Aorta (tissue), 5 donors: ENCODE measurements around the gene ASB15. TPM values are rescaled to one million over a fixed set of nuclear protein-coding genes. Genes with fewer than 3 reads are reported as not detected.

Source experiments
- ATAC-seq: fragments of 200-7000 bp; cut with Tn5 transposase; one replicate; pipeline ENCODE4 v1.9.1; 2022; ENCODE audit warnings: moderate library complexity; ENCODE audit not compliant: low FRiP score
- DNase-seq, 2 donors: peaks; one replicate each; pipeline ENCODE4 v3.0.0-alpha.2; 2020
- H3K27ac ChIP-seq, 2 donors: one replicate each; pipeline ENCODE4 v1.5.1; 2013; ENCODE audit warnings: low read length in 2 of 2, mild to moderate bottlenecking in 2 of 2, moderate library complexity in 2 of 2, control low read depth in 1 of 2, inconsistent platforms in 1 of 2, low read depth in 1 of 2
- H3K27me3 ChIP-seq, 2 donors: one replicate each; pipeline ENCODE4 v1.6.1; 2013; ENCODE audit warnings: control low read depth in 1 of 2, low read length in 1 of 2, mild to moderate bottlenecking in 1 of 2, moderate library complexity in 1 of 2; ENCODE audit not compliant: insufficient read depth in 2 of 2, control insufficient read depth in 1 of 2
- H3K36me3 ChIP-seq, 2 donors: one replicate each; pipeline ENCODE4 v1.6.1; 2013; ENCODE audit warnings: control low read depth in 1 of 2, low read length in 1 of 2, mild to moderate bottlenecking in 1 of 2; ENCODE audit not compliant: insufficient read depth in 2 of 2, control insufficient read depth in 1 of 2
- H3K4me1 ChIP-seq, 2 donors: one replicate each; pipeline ENCODE4 v1.6.1; 2013; ENCODE audit warnings: low read length in 2 of 2, control low read depth in 1 of 2, mild to moderate bottlenecking in 1 of 2, moderate library complexity in 1 of 2; ENCODE audit not compliant: insufficient read depth in 2 of 2, control insufficient read depth in 1 of 2
- H3K4me3 ChIP-seq, 2 donors: one replicate each; pipeline ENCODE4 v1.5.1; 2013; ENCODE audit warnings: low read length in 2 of 2, control low read depth in 1 of 2, mild to moderate bottlenecking in 1 of 2
- H3K9me3 ChIP-seq: one replicate; pipeline ENCODE4 v1.6.1; 2013; ENCODE audit warnings: mild to moderate bottlenecking, low read length; ENCODE audit not compliant: control insufficient read depth
- WGBS, 2 donors: extraction: QIAGEN DNeasy Blood & Tissue Kit; methylation state at CpG; one replicate each; pipeline ENCODE4 v1.1.7; 2013; 5-methylcytosine and 5-hydroxymethylcytosine counted together
- intact Hi-C, 2 donors: fragments of 100-400 bp; cut with DNase I; formaldehyde crosslinking; loops; one replicate each; pipeline versions ENCODE4 v1.14.2 to v1.15.0; 2022
- polyA plus RNA-seq, 2 donors: library from polyadenylated mRNA; stranded (reverse); fragments of 200-250 nt; gene quantifications; one replicate each; pipeline ENCODE4 v1.2.3, GENCODE V29; 2013
- total RNA-seq, 2 donors: library from RNA; stranded (reverse); fragmentation: NEBNext Ultra II Directional; extraction: Animal tissue kit (Norgen Biotek cat#: 25700); gene quantifications; one replicate each; pipeline ENCODE4 v1.2.1, GENCODE V29; 2021
- donor health status: healthy with polysubstance abuse.
- donor health status: Bipolar disorder and iron deficiency.
- donor health status: DM: no; HTN: no; CAD: no.
- donor health status: DM: no; HTN: no; CAD: no.
- donor health status: DM: yes; HTN: yes; CAD: no.

Gene ASB15
- total and polyA plus RNA-seq, 4 donors, result 0.13 TPM; not detected in 3

GRCh38 chr7:123647106-123647730 lies 45.6 kb downstream of the ASB15 start:
- Histone ChIP-seq H3K27ac (no peak overlapping the region), H3K4me3 (no peak overlapping the region), H3K4me1 (peaks cover 0 to 2% of the 10 kb centered on the region in 2 donors), H3K9me3 (peaks cover 1% of the 10 kb centered on the region), H3K36me3 (no peaks in the 10 kb centered on the region), H3K27me3 (no peaks in the 10 kb centered on the region)
- intact Hi-C loops, result no loop called here
- no peak for DNase-seq
- WGBS, 2 donors, result 88 to 93% methylated on average over 7 of the region's 7 CpGs
- ATAC-seq, result no peak

- Histone ChIP-seq H3K9me3 (peaks cover 1% of the 10 kb centered on the region), H3K4me3 (no peak overlapping the region), H3K27ac (no peak overlapping the region), H3K36me3 (no peaks in the 10 kb centered on the region), H3K4me1 (peaks cover 0 to 2% of the 10 kb centered on the region in 2 donors), H3K27me3 (no peaks in the 10 kb centered on the region)
- DNase-seq (no peak), ATAC-seq (no peak)
- intact Hi-C loops, result no loop called here
- WGBS, 2 donors, result 67 to 82% methylated on average over 2 of the region's 2 CpGs
These were observed 48.3 kb downstream of the ASB15 start for GRCh38 chr7:123649964-123650363.

DNA sequence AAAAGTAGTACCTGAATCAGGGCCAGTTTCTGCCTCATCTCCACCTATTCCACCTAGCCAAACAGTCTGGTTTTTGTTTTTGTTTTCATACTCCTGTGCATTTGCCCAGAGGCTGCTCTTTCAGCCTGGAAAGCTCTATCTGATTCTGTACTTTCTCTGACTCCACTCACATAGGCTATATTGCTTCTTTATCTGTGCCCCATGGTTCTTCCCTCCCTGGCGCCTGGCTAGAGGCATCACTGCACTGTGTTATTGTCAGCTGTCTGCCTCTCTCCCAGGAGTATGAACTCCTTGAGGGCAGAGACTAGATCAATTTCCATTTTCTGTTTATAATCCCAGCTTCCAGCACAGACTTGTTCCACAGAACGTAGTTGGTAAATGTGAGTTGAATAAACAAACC lies 49.0 kb downstream of the ASB15 start:
- no peak for ATAC-seq
- intact Hi-C loops, result no loop called here
- WGBS, 2 donors, result 53 to 57% methylated on average over 2 of the region's 2 CpGs

GRCh38 chr7:123652406-123652805 lies 50.8 kb downstream of the ASB15 start:
- H3K27me3 ChIP-seq, result no peaks in the 10 kb centered on the region
- ATAC-seq (no peak), DNase-seq (no peak)
- H3K4me1 ChIP-seq, result no peaks in the 10 kb centered on the region
- 92% methylated on average over 1 of the region's 1 CpG for WGBS, 2 donors
- H3K36me3 ChIP-seq, result no peaks in the 10 kb centered on the region
- H3K27ac ChIP-seq, result no peak overlapping the region
- H3K9me3 ChIP-seq, result peaks cover 1% of the 10 kb centered on the region
- H3K4me3 ChIP-seq, result no peak overlapping the region
- intact Hi-C loops, result no loop called here

More for the DNA sequence above, 49.0 kb downstream of the ASB15 start:
- no peak for DNase-seq
- peaks cover 1% of the 10 kb centered on the region for H3K9me3 ChIP-seq
- no peaks in the 10 kb centered on the region for H3K27me3 ChIP-seq
- H3K4me1 ChIP-seq, result no peaks in the 10 kb centered on the region
- H3K36me3 ChIP-seq, result no peaks in the 10 kb centered on the region
- no peak overlapping the region for H3K27ac ChIP-seq
- H3K4me3 ChIP-seq, result no peak overlapping the region

GRCh38 chr7:123653162-123653561 lies 51.5 kb downstream of the ASB15 start:
- ATAC-seq (no peak), DNase-seq (no peak)
- no peaks in the 10 kb centered on the region for H3K27me3 ChIP-seq
- 89 to 91% methylated on average over 6 of the region's 6 CpGs for WGBS, 2 donors
- no peak overlapping the region for H3K4me3 ChIP-seq
- intact Hi-C loops, result no loop called here
- H3K4me1 ChIP-seq, result no peaks in the 10 kb centered on the region
- H3K27ac ChIP-seq, result no peak overlapping the region
- peaks cover 1% of the 10 kb centered on the region for H3K9me3 ChIP-seq
- no peaks in the 10 kb centered on the region for H3K36me3 ChIP-seq

GRCh38 chr7:123655614-123656013 lies 54.0 kb downstream of the ASB15 start, which contains the start of gene LMOD2:
TSS of gene LMOD2 (plus strand) at chr7:123655866. CDS start at chr7:123655964, 98 bp downstream.
- Histone ChIP-seq H3K27me3 (no peaks in the 10 kb centered on the region), H3K4me1 (no peaks in the 10 kb centered on the region), H3K27ac (no peak within 1 kb of the TSS), H3K9me3 (no peaks in the 10 kb centered on the region), H3K36me3 (no peaks in the 10 kb centered on the region), H3K4me3 (no peak within 1 kb of the TSS)
- no peak for ATAC-seq
- DNase-seq, result no peak
- intact Hi-C loops, result no loop called here
- 76 to 87% methylated on average over 6 of the region's 6 CpGs for WGBS, 2 donors

DNA sequence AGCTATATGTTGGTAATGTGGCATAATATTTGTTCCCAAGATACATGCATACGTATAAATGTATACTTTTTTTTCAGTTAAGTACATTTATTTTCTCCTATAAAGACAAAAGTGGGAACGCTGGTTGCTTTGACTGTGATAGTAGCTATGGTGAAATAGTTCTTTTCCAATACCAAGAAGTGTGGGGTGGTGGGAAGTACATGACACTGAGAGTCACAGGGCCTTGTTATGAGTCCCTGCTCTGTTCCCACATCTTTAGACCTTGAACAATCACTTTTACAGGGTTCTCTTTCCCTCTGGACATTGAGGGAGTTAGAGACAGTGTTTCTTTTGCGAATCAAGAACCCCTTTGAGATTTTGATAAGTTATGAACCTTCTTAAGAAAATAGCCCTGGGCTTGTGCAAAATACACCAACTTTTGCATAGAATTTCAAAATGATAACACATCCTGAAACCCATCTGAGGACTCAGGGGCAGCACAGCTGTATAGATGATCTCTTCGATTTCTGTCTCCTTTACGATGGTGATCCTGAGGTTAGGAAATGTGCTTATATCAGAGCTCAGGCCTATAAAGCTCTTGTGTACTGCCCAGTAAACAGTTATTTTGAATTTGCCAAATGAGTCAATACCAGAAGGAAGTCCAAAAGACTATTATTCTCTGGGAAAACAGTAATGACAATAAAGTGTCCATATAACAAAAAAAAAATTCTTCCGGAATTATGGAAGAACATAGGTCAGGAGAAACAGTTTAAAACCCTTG lies 55.1 kb downstream of the ASB15 start:
- WGBS, 2 donors, result 90% methylated on average over 6 of the region's 6 CpGs
- Histone ChIP-seq H3K36me3 (no peaks in the 10 kb centered on the region), H3K4me3 (no peak overlapping the region), H3K27ac (no peak overlapping the region), H3K27me3 (no peaks in the 10 kb centered on the region), H3K9me3 (no peaks in the 10 kb centered on the region), H3K4me1 (no peaks in the 10 kb centered on the region)
- intact Hi-C loops, result no loop called here
- no peak for ATAC-seq
- no peak for DNase-seq

- DNase-seq, result no peak
- 52 to 73% methylated on average over 1 of the region's 1 CpG for WGBS, 2 donors
- Histone ChIP-seq H3K27ac (no peak overlapping the region), H3K36me3 (no peaks in the 10 kb centered on the region), H3K9me3 (no peaks in the 10 kb centered on the region), H3K27me3 (no peaks in the 10 kb centered on the region), H3K4me1 (no peaks in the 10 kb centered on the region), H3K4me3 (no peak overlapping the region)
- intact Hi-C loops, result no loop called here
- ATAC-seq, result no peak
These were observed 55.7 kb downstream of the ASB15 start for GRCh38 chr7:123657304-123657685.

DNA sequence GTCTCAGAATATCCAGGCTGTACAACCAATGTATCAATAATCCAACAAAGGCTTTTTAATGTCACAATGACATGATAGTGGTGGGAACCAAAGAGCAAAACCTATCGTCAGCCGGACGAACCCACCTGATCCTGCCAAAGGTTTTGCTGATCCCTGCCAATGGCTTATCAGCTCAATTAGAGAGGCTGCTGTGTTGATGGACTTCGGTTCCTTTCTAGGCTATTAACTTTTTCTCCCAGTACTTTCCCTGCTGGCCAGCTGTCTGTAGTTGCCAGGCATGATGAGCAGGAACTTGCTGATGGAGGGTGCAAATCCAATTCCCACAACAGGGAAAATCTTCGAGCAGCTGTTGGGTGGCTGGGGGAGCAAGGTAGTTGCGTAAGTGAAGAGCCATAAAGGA lies 56.4 kb downstream of the ASB15 start:
- 83 to 87% methylated on average over 6 of the region's 6 CpGs for WGBS, 2 donors
- Histone ChIP-seq H3K27me3 (no peaks in the 10 kb centered on the region), H3K36me3 (no peaks in the 10 kb centered on the region), H3K9me3 (no peaks in the 10 kb centered on the region), H3K4me3 (no peak overlapping the region), H3K4me1 (no peaks in the 10 kb centered on the region), H3K27ac (no peak overlapping the region)
- intact Hi-C loops, result no loop called here
- DNase-seq (no peak), ATAC-seq (no peak)
